IMR-90 (cell line): Measurements from ENCODE around the gene KRT74. TPM values are rescaled to one million over a fixed set of nuclear protein-coding genes. Genes with fewer than 3 reads are reported as not detected.

ENCODE experiments used
- ATAC-seq: fragments of 200-7000 bp; cut with Tn5 transposase; 2 replicates; pipeline ENCODE4 v1.9.1; 2020; ENCODE audit warnings: low read depth, mild to moderate bottlenecking, moderate library complexity
- BruUV-seq: library from RNA; stranded (reverse); fragments of 400-500 nt; replicated peaks from 2 replicates; lab custom pipeline; 2021; lab: Mats Ljungman, UMichigan
- CTCF ChIA-PET: fragments of 300-600 bp; formaldehyde crosslinking; extraction: SDS; loops from one replicate; lab custom pipeline; 2021; ENCODE audit warnings: antibody characterized with exemption; lab: Yijun Ruan, JAX
- POLR2A ChIA-PET: fragments of 300-600 bp; sonication (Branson Sonifier 250); formaldehyde crosslinking; loops from one replicate; lab custom pipeline; 2022; ENCODE audit warnings: antibody characterized with exemption; ENCODE audit not compliant: unreplicated experiment; lab: Charles Lee
- DNase-seq: peaks from one replicate; pipeline ENCODE4 v3.0.0; 2013
- H2AFZ ChIP-seq: replicated peaks from 2 replicates; pipeline ENCODE3; 2013; ENCODE audit warnings: low read length, mild to moderate bottlenecking; ENCODE audit not compliant: poor library complexity
- H2AK5ac ChIP-seq: 2 replicates; pipeline ENCODE4 v1.6.1; 2013; ENCODE audit warnings: low read depth, low read length, inconsistent platforms
- H2AK9ac ChIP-seq: replicated peaks from 2 replicates; pipeline ENCODE3; 2013; ENCODE audit warnings: mild to moderate bottlenecking, low read depth, low read length, moderate library complexity; ENCODE audit not compliant: poor library complexity
- H2BK120ac ChIP-seq: 2 replicates; pipeline ENCODE4 v1.6.1; 2013; ENCODE audit warnings: low read depth, low read length, inconsistent platforms
- H2BK15ac ChIP-seq: 3 replicates; pipeline ENCODE4 v1.6.1; 2013; ENCODE audit warnings: low read depth, low read length, inconsistent platforms
- H2BK20ac ChIP-seq: 2 replicates; pipeline ENCODE4 v1.6.1; 2013; ENCODE audit warnings: low read depth, mild to moderate bottlenecking, inconsistent platforms, low read length, moderate library complexity
- H2BK5ac ChIP-seq: 2 replicates; pipeline ENCODE4 v1.6.1; 2013; ENCODE audit warnings: mild to moderate bottlenecking, low read depth, low read length, inconsistent platforms; ENCODE audit not compliant: poor library complexity, severe bottlenecking
- H3K14ac ChIP-seq: replicated peaks from 2 replicates; pipeline ENCODE4 v1.6.1; 2013; ENCODE audit warnings: low read depth, low read length, inconsistent platforms
- H3K18ac ChIP-seq: 2 replicates; pipeline ENCODE4 v1.6.1; 2013; ENCODE audit warnings: low read depth, low read length, control low read depth
- H3K23ac ChIP-seq: 2 replicates; pipeline ENCODE4 v1.6.1; 2013; ENCODE audit warnings: low read depth, low read length, inconsistent platforms
- H3K27ac ChIP-seq: 2 replicates; pipeline ENCODE4 v1.5.1; 2013; ENCODE audit warnings: mild to moderate bottlenecking, control low read depth, low read length; ENCODE audit not compliant: insufficient read depth
- H3K27me3 ChIP-seq: 2 replicates; pipeline ENCODE4 v1.6.1; 2013; ENCODE audit warnings: low read length; ENCODE audit not compliant: control insufficient read depth, insufficient read depth
- H3K36me3 ChIP-seq: 2 replicates; pipeline ENCODE4 v1.6.1; 2013; ENCODE audit warnings: low read length, mixed read lengths; ENCODE audit not compliant: control insufficient read depth, insufficient read depth
- H3K4ac ChIP-seq: 2 replicates; pipeline ENCODE4 v1.6.1; 2013; ENCODE audit warnings: low read depth, low read length, inconsistent platforms
- H3K4me1 ChIP-seq: 2 replicates; pipeline ENCODE4 v1.6.1; 2013; ENCODE audit warnings: low read length, mixed read lengths; ENCODE audit not compliant: control insufficient read depth, insufficient read depth
- H3K4me2 ChIP-seq: 2 replicates; pipeline ENCODE4 v1.6.1; 2013; ENCODE audit warnings: low read depth, mild to moderate bottlenecking, control low read depth, low read length, moderate library complexity
- H3K4me3 ChIP-seq: 2 replicates; pipeline ENCODE4 v1.5.1; 2013; ENCODE audit warnings: low read depth, mild to moderate bottlenecking, control low read depth, low read length, moderate library complexity; ENCODE audit not compliant: insufficient read depth
- H3K56ac ChIP-seq: 2 replicates; pipeline ENCODE4 v1.6.1; 2013; ENCODE audit warnings: low read length, inconsistent platforms; ENCODE audit not compliant: insufficient read depth; ENCODE audit errors: extremely low read depth
- H3K79me1 ChIP-seq, 2 experiments: 2 replicates each; pipeline ENCODE4 v1.6.1; 2013; ENCODE audit warnings: low read length in 2 of 2, inconsistent platforms in 1 of 2, low read depth in 1 of 2
- H3K9ac ChIP-seq: 2 replicates; pipeline ENCODE4 v1.6.1; 2013; ENCODE audit warnings: low read depth, low read length, control low read depth
- H3K9me1 ChIP-seq: 2 replicates; pipeline ENCODE4 v1.6.1; 2013; ENCODE audit warnings: low read length, inconsistent platforms; ENCODE audit not compliant: insufficient read depth
- H3K9me3 ChIP-seq: 2 replicates; pipeline ENCODE4 v1.6.1; 2013; ENCODE audit warnings: low read length; ENCODE audit not compliant: control insufficient read depth, insufficient read depth
- H4K20me1 ChIP-seq: 2 replicates; pipeline ENCODE4 v1.6.1; 2013; ENCODE audit warnings: low read length, inconsistent platforms; ENCODE audit not compliant: insufficient read depth
- H4K5ac ChIP-seq: 2 replicates; pipeline ENCODE4 v1.6.1; 2013; ENCODE audit warnings: mild to moderate bottlenecking, low read depth, low read length, control low read depth
- H4K8ac ChIP-seq, 2 experiments: 2 replicates each; pipeline ENCODE4 v1.6.1; 2013; ENCODE audit warnings: low read depth in 2 of 2, low read length in 2 of 2, control low read depth in 1 of 2, inconsistent platforms in 1 of 2
- H4K91ac ChIP-seq: 2 replicates; pipeline ENCODE4 v1.6.1; 2013; ENCODE audit warnings: low read depth, low read length, inconsistent platforms; ENCODE audit not compliant: insufficient read depth
- BHLHE40 ChIP-seq: fragments of 150-350 bp; IDR thresholded peaks from 2 replicates; pipeline ENCODE4 v1.6.1; 2016; ENCODE audit warnings: mild to moderate bottlenecking, low read depth, low read length
- CEBPB ChIP-seq: IDR thresholded peaks from 2 replicates; pipeline ENCODE4 v1.6.1; 2012; ENCODE audit warnings: low read depth, low read length, improper control_type of control experiment
- CHD1 ChIP-seq: IDR thresholded peaks from 2 replicates; pipeline ENCODE4 v1.6.1; 2012; ENCODE audit warnings: low read depth, low read length, improper control_type of control experiment
- FOS ChIP-seq: fragments of 150-350 bp; IDR thresholded peaks from 2 replicates; pipeline ENCODE4 v1.6.1; 2016; ENCODE audit warnings: low read depth, low read length
- MAFK ChIP-seq: IDR thresholded peaks from 2 replicates; pipeline ENCODE4 v1.6.1; 2012; ENCODE audit warnings: low read depth, low read length, improper control_type of control experiment
- MAZ ChIP-seq: IDR thresholded peaks from 2 replicates; pipeline ENCODE4 v1.6.1; 2012; ENCODE audit warnings: low read depth, mild to moderate bottlenecking, low read length, improper control_type of control experiment, moderate library complexity, borderline replicate concordance
- MXI1 ChIP-seq: IDR thresholded peaks from 2 replicates; pipeline ENCODE4 v1.6.1; 2012; ENCODE audit warnings: low read depth, mild to moderate bottlenecking, low read length, moderate library complexity, borderline replicate concordance
- NFE2L2 ChIP-seq: fragments of 150-350 bp; IDR thresholded peaks from 2 replicates; pipeline ENCODE4 v1.6.1; 2016; ENCODE audit warnings: low read depth, mild to moderate bottlenecking, low read length
- POLR2A ChIP-seq: IDR thresholded peaks from 2 replicates; pipeline ENCODE4 v1.6.1; 2012; ENCODE audit warnings: mild to moderate bottlenecking, low read depth, low read length
- RAD21 ChIP-seq: IDR thresholded peaks from 2 replicates; pipeline ENCODE4 v1.6.1; 2012; ENCODE audit warnings: low read length, improper control_type of control experiment
- RFX5 ChIP-seq: IDR thresholded peaks from 2 replicates; pipeline ENCODE4 v1.8.0; 2012; ENCODE audit warnings: low read depth, mild to moderate bottlenecking, low read length, moderate library complexity
- SMC3 ChIP-seq: fragments of 150-350 bp; IDR thresholded peaks from 2 replicates; pipeline ENCODE4 v1.6.1; 2016; ENCODE audit warnings: low read depth, mild to moderate bottlenecking, antibody characterized with exemption, low read length, moderate library complexity
- WGBS, 2 experiments: methylation state at CpG; one replicate each; pipeline versions ENCODE4 v1.1.5 to v1.1.7; 2013; ENCODE audit warnings: missing lambda C conversion rate in 2 of 2; ENCODE audit not compliant: insufficient read length in 1 of 2; ENCODE audit errors: extremely low coverage in 2 of 2; 5-methylcytosine and 5-hydroxymethylcytosine counted together
- dilution Hi-C: fragments of 300-500 bp; cut with HindIII; formaldehyde crosslinking; loops from one replicate; pipeline ENCODE4 v1.14.3; 2018; ENCODE audit warnings: low sequenced_read_pairs; ENCODE audit not compliant: unreplicated experiment
- in situ Hi-C: fragments of 300-500 bp; cut with MboI; formaldehyde crosslinking; loops from 3 replicates; pipeline ENCODE4 v1.14.3; 2019; ENCODE audit warnings: low sequenced_read_pairs, inconsistent platforms, mixed read lengths
- intact Hi-C: fragments of 100-400 bp; cut with micrococcal nuclease; formaldehyde crosslinking; loops from 2 replicates; pipeline ENCODE4 v1.10.0; 2022
- polyA plus RNA-seq, 3 experiments: library from polyadenylated mRNA; depleted of rRNA; stranded (reverse); fragments of >200 nt; gene quantifications; 2 replicates each; pipeline ENCODE4 v1.2.3, GENCODE V29; 2012; ENCODE audit warnings: low replicate concordance in 1 of 3
- total RNA-seq: library from RNA; depleted of rRNA; stranded (reverse); fragments of >200 nt; gene quantifications from 2 replicates; pipeline ENCODE4 v1.2.3, GENCODE V29; 2012
- TF ChIP-seq, protein P1 (sequence below): fragments of 150-350 bp; IDR thresholded peaks from 2 replicates; pipeline ENCODE4 v1.6.1; 2017; ENCODE audit warnings: mild to moderate bottlenecking, antibody characterized with exemption, low read length, low read depth
- TF ChIP-seq, protein P2 (sequence below): fragments of 150-350 bp; IDR thresholded peaks from 2 replicates; pipeline ENCODE4 v1.6.1; 2016; ENCODE audit warnings: low read depth, mild to moderate bottlenecking, low read length, moderate library complexity, borderline replicate concordance
- TF ChIP-seq, protein P3 (sequence below): conservative IDR thresholded peaks from 2 replicates; pipeline ENCODE4 v1.5.1; 2012; ENCODE audit warnings: mild to moderate bottlenecking, low read depth, low read length, improper control_type of control experiment

Gene KRT74
- total and polyA plus RNA-seq, 2 of the 4 experiments (the other 2 are of a cell fraction) = not detected

DNA sequence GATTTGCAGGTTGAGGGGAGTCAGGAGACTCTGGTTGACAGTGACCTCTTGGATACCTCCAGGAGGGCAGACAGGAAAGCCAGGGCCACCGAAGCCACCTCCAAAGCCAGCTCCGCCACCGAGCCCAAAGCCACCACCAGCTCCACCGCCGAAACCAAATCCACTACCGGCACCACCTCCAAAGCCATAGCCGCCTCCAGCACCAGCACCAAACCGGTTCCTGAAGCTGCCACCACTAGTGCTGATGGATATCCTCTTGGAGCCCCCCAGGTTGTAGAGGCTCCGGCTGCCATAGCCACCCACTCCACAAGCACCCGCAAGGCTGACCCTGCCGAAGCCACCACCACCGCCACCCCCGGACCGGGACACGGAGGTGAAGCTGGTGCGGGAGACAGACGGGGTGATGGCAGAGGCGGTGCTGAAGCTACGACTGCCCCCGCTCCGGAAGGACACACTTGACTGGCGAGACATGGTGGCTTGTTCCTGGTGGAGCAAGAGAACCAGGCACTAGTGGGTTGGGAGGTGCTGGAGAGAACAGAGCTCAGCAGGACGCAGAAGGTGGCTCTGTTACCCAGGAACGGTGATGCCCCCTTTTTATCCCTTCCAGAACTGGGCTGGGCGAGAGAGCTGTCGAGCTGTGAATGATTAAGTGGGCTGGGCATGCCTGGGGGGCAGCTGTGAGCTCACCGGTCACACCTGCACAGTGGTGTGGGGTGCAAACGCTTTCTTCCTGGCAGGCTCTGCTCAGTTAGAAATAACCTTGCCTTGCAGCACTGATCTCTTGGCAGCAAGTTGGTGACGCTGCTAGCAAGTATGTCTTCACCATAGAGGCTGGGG is 53.6 kb downstream of the KRT74 start, which contains the start of gene KRT5:
KRT5 (minus strand) TSS at position 569 of the 837 bp plus-strand sequence; CDS start at position 471, 98 bp downstream.
- no peak within 1 kb of the TSS for H3K4me3 ChIP-seq
- no peak within 1 kb of the TSS for H3K27ac ChIP-seq
- no peak within 1 kb of the TSS for H2BK120ac ChIP-seq
- H4K91ac ChIP-seq = no peak within 1 kb of the TSS
- WGBS, 2 experiments = 79% methylated on average over 7 of the region's 29 CpGs; no CpG with 5 or more reads in 1 of the 2 experiments
- H4K5ac ChIP-seq = no peak within 1 kb of the TSS
- H3K14ac ChIP-seq = no peak within 1 kb of the TSS
- no peaks in the 10 kb centered on the region; the same call in 1 of the 2 replicates for H4K20me1 ChIP-seq
- H3K18ac ChIP-seq = no peak within 1 kb of the TSS
- no peak within 1 kb of the TSS for H3K56ac ChIP-seq
- ChIA-PET CTCF (interaction anchor here (0.9 kb wide), 1 partner anchor 13 kb away, joined by 3 read pairs; no protein-coding TSS in a partner anchor), POLR2A (no interaction called here)
- no peak within 1 kb of the TSS for H2BK20ac ChIP-seq
- no peak within 1 kb of the TSS for H4K8ac ChIP-seq
- no peak within 1 kb of the TSS for H3K4me2 ChIP-seq
- H2AK5ac ChIP-seq = no peak within 1 kb of the TSS
- no peaks in the 10 kb centered on the region for H3K9me1 ChIP-seq
- H3K23ac ChIP-seq = no peak within 1 kb of the TSS
- no peaks in the 10 kb centered on the region for H3K9me3 ChIP-seq
- DNase-seq (no peak), ATAC-seq (no peak)
- H2AK9ac ChIP-seq = no peak within 1 kb of the TSS
- in situ Hi-C loops (no loop called here), intact Hi-C loops (no loop called here), dilution Hi-C loops (no loop called here)
- H2AFZ ChIP-seq = no peak within 1 kb of the TSS
- no peaks in the 10 kb centered on the region for H3K4me1 ChIP-seq
- no TSS peak for BruUV-seq
- H3K36me3 ChIP-seq = no peaks in the 10 kb centered on the region
- H3K79me1 ChIP-seq = no peaks in the 10 kb centered on the region
- no peak within 1 kb of the TSS for H3K9ac ChIP-seq
- H3K4ac ChIP-seq = no peak within 1 kb of the TSS
- H2BK15ac ChIP-seq = no peak within 1 kb of the TSS
- peaks cover 38% of the 10 kb centered on the region for H3K27me3 ChIP-seq
- H2BK5ac ChIP-seq = no peak within 1 kb of the TSS
- TF ChIP-seq MAFK (no peak), RAD21 (no peak), CHD1 (no peak), BHLHE40 (no peak), NFE2L2 (no peak), MXI1 (no peak), POLR2A (no peak), SMC3 (no peak), RFX5 (no peak), MAZ (no peak), FOS (no peak), CEBPB (no peak)
- TF ChIP-seq, protein P1, sequence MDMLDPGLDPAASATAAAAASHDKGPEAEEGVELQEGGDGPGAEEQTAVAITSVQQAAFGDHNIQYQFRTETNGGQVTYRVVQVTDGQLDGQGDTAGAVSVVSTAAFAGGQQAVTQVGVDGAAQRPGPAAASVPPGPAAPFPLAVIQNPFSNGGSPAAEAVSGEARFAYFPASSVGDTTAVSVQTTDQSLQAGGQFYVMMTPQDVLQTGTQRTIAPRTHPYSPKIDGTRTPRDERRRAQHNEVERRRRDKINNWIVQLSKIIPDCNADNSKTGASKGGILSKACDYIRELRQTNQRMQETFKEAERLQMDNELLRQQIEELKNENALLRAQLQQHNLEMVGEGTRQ = no peak
- TF ChIP-seq, protein P2, sequence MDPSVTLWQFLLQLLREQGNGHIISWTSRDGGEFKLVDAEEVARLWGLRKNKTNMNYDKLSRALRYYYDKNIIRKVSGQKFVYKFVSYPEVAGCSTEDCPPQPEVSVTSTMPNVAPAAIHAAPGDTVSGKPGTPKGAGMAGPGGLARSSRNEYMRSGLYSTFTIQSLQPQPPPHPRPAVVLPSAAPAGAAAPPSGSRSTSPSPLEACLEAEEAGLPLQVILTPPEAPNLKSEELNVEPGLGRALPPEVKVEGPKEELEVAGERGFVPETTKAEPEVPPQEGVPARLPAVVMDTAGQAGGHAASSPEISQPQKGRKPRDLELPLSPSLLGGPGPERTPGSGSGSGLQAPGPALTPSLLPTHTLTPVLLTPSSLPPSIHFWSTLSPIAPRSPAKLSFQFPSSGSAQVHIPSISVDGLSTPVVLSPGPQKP = no peak
- TF ChIP-seq, protein P3, sequence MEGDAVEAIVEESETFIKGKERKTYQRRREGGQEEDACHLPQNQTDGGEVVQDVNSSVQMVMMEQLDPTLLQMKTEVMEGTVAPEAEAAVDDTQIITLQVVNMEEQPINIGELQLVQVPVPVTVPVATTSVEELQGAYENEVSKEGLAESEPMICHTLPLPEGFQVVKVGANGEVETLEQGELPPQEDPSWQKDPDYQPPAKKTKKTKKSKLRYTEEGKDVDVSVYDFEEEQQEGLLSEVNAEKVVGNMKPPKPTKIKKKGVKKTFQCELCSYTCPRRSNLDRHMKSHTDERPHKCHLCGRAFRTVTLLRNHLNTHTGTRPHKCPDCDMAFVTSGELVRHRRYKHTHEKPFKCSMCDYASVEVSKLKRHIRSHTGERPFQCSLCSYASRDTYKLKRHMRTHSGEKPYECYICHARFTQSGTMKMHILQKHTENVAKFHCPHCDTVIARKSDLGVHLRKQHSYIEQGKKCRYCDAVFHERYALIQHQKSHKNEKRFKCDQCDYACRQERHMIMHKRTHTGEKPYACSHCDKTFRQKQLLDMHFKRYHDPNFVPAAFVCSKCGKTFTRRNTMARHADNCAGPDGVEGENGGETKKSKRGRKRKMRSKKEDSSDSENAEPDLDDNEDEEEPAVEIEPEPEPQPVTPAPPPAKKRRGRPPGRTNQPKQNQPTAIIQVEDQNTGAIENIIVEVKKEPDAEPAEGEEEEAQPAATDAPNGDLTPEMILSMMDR = no peak
